SHP77 (cell line): ENCODE measurements around the gene UBR4.
"Not testable (repeated sequence)": the region's sequence is repeated elsewhere in the genome, so short reads cannot be mapped to it uniquely, and the experiment has no call there.

ENCODE experiments used
- DNase-seq, 2 experiments: peaks; one replicate each; lab custom pipeline; 2025; lab: John Stamatoyannopoulos, UW

Gene UBR4

GRCh38 chr1:19209990-19210771 is at the start of gene UBR4:
Gene UBR4, minus strand, starts transcription at chr1:19210266. Its CDS starts 18 bp downstream, at chr1:19210248.
- peak; percentile 95 to 96 for DNase-seq

GRCh38 chr1:19258353-19258752 is 48.3 kb upstream of the UBR4 start:
- no peak for DNase-seq

- DNase-seq: no peak
Measured at GRCh38 chr1:19257178-19257914, 47.3 kb upstream of the UBR4 start.

GRCh38 chr1:19256301-19256700 is 46.2 kb upstream of the UBR4 start:
- not testable (repeated sequence) for DNase-seq

GRCh38 chr1:19255288-19255687 is 45.2 kb upstream of the UBR4 start:
- no peak for DNase-seq

- DNase-seq: no peak
Measured at GRCh38 chr1:19254416-19254815, 44.4 kb upstream of the UBR4 start.

- peak; percentile 70 to 83 for DNase-seq
Measured at GRCh38 chr1:19251305-19252196, 41.5 kb upstream of the UBR4 start, which contains the start of the genes EMC1 and MRTO4. Gene EMC1, minus strand, starts transcription at chr1:19251524. Its CDS starts 15 bp downstream, at chr1:19251509. Gene MRTO4, plus strand, starts transcription at chr1:19251805. Its CDS starts 31 bp downstream, at chr1:19251836.

GRCh38 chr1:19250629-19251304 is 40.7 kb upstream of the UBR4 start:
- DNase-seq: no peak

GRCh38 chr1:19240673-19241538 is 30.8 kb upstream of the UBR4 start:
- DNase-seq: peak; percentile 23 to 33

GRCh38 chr1:19239876-19240275 is 29.8 kb upstream of the UBR4 start:
- no peak for DNase-seq

GRCh38 chr1:19234224-19234623 is 24.2 kb upstream of the UBR4 start:
- DNase-seq: no peak

GRCh38 chr1:19232524-19232846 is 22.4 kb upstream of the UBR4 start:
- no peak for DNase-seq

GRCh38 chr1:19231736-19232523 is 21.9 kb upstream of the UBR4 start:
- not testable (repeated sequence) for DNase-seq

GRCh38 chr1:19229828-19230325 is 19.8 kb upstream of the UBR4 start:
- no peak for DNase-seq

GRCh38 chr1:19229229-19229628 is 19.2 kb upstream of the UBR4 start:
- DNase-seq: no peak

- no peak for DNase-seq
Measured at GRCh38 chr1:19222979-19223824, 13.1 kb upstream of the UBR4 start.

GRCh38 chr1:19222573-19222972 is 12.5 kb upstream of the UBR4 start:
- DNase-seq: no peak

GRCh38 chr1:19220991-19221390 is 10.9 kb upstream of the UBR4 start:
- peak; percentile 9 to 42 for DNase-seq
